Gastrocnemius medialis (tissue), 4 donors: ENCODE measurements around the gene ZNF219.

Experiments used
- POLR2A ChIP-seq, 2 donors: fragments of 450-650 bp; IDR thresholded peaks; one replicate each; pipeline ENCODE4 v1.6.1; 2017; ENCODE audit warnings: antibody characterized with exemption in 2 of 2, mild to moderate bottlenecking in 2 of 2, moderate library complexity in 2 of 2
- TF ChIP-seq, protein P1 (sequence below), 5 experiments: fragments of 450-650 bp in 3 of 5; fragments of 200-600 bp in 2 of 5; sonication (generic) in 2 of 5; IDR thresholded peaks in 4 of 5; conservative IDR thresholded peaks in 1 of 5; 1 replicate in 4 of 5; 2 replicates in 1 of 5; pipeline ENCODE4 v1.5.1; 2016 to 2019; ENCODE audit warnings: antibody characterized with exemption in 5 of 5, mild to moderate bottlenecking in 3 of 5, moderate library complexity in 3 of 5

DNA sequence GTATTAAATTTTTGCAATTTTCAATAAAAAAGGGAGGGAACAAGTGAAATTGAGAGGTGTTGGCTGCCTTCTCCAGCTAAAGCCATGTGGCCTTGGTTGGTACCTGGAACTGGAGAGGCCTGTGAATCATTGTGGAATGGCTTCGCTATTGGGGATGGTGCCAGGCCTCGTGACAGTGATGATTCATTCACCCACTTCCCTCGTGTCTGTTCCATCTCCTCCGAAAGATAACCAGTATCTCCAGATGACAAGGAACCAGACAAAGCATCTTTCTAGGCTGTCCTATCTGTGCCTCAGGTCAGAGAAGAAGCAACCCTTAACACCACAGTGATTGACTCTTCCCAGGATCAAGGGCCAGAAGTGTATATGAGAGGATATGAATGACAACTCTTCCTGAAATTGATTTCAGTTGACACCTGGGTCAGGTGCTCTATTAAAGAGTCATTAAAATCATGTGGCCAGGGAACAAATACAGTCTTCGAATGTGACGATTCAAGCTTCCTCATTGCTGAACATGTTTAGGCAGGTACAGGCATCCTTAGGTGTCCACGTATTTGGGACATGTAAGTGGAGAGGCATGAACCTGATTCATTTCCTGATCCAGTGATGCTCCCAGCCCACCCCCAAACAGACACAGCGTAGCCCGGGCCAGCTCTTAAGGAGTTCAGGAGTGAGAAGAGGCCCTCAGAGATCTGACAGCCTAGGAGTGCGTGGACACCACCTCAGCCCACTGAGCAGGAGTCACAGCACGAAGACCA lies 56.6 kb downstream of the ZNF219 start, which contains the start of gene RNASE7:
- TF ChIP-seq, protein P1, sequence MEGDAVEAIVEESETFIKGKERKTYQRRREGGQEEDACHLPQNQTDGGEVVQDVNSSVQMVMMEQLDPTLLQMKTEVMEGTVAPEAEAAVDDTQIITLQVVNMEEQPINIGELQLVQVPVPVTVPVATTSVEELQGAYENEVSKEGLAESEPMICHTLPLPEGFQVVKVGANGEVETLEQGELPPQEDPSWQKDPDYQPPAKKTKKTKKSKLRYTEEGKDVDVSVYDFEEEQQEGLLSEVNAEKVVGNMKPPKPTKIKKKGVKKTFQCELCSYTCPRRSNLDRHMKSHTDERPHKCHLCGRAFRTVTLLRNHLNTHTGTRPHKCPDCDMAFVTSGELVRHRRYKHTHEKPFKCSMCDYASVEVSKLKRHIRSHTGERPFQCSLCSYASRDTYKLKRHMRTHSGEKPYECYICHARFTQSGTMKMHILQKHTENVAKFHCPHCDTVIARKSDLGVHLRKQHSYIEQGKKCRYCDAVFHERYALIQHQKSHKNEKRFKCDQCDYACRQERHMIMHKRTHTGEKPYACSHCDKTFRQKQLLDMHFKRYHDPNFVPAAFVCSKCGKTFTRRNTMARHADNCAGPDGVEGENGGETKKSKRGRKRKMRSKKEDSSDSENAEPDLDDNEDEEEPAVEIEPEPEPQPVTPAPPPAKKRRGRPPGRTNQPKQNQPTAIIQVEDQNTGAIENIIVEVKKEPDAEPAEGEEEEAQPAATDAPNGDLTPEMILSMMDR (IDR thresholded peaks at IDR 0.05 in 4 of 5, conservative IDR thresholded peaks at IDR 0.05 in 1 of 5): no peak
- peak in 1 of 2 donors; percentile 28 for TF ChIP-seq POLR2A (IDR thresholded peaks at IDR 0.05)
